ENCODE data around the gene ZNF440.
"Not testable (repeated sequence)": the region's sequence is repeated elsewhere in the genome, so short reads cannot be mapped to it uniquely, and the experiment has no call there.

The ZNF440 gene

DNA sequence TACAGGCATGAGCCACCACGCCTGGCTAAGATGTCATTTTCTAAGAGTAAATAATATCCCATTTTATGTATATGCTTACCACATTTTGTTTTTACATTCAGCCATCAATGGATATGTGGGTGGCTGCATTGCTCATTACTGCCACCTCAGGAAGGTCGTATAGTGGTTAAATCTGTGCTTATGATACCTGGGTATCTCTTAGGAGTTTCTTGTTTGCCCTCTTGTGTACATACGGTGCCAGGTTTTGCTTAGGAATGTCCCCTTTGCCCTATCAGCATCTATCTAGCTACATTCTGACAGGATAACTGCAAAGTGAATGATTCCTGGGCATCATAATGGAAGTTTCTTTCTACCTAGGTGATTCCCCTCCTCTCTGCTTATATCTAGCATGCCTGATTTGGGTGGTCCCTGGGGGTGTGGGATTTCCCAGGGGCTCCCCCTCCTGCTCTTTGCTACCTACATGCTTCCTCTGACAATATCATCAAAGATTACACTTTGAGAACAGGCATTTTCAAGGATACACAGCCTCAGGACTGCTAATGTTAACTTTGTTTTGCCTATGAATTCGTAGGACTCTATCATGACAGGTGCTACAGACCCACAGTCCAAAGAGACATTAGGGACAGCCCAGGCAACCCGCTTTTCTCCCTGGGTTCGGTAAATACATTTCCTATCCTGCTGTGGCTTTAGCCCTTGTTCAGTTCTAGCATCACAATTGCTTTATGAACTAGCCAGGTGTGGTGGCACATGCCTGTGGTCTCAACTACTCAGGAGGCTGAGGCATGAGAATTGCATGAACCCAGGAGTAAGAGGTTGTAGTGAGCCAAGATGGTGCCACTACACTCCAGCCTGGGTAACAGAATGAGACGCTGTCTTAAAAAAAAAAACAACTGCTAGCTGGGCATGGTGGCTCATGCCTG is 15.1 kb downstream of the ZNF440 start:
- not testable (repeated sequence) for DNase-seq

DNA sequence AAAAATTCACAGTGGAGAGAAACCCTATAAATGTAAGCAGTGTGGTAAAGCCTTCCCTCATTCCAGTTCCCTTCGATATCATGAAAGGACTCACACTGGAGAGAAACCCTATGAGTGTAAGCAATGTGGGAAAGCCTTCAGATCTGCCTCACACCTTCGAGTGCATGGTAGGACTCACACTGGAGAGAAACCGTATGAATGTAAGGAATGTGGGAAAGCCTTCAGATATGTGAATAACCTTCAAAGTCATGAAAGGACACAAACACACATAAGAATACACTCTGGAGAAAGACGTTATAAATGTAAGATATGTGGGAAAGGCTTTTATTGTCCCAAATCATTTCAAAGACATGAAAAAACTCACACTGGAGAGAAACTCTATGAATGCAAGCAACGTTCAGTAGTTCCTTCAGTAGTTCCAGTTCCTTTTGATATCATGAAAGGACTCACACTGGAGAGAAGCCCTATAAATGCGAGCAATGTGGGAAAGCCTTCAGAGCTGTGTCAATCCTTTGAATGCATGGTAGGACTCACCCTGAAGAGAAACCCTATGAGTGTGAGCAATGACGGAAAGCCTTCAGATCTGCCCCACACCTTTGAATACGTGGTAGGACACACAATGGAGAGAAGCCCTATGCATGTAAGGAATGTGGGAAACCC is 18.3 kb downstream of the ZNF440 start:
- DNase-seq = no peak

DNA sequence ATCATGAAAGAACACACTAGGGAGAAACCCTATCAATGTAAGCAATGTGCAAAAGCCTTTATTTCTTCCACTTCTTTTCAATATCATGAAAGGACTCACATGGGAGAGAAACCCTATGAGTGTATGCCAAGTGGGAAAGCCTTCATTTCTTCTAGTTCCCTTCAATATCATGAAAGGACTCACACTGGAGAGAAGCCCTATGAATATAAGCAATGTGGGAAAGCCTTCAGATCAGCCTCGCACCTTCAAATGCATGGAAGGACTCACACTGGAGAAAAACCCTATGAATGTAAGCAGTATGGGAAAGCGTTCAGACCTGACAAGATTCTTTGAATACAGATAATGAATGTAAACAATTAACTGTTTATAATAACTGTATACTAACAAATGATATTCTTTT is 19.5 kb downstream of the ZNF440 start:
- no peak for DNase-seq

DNA sequence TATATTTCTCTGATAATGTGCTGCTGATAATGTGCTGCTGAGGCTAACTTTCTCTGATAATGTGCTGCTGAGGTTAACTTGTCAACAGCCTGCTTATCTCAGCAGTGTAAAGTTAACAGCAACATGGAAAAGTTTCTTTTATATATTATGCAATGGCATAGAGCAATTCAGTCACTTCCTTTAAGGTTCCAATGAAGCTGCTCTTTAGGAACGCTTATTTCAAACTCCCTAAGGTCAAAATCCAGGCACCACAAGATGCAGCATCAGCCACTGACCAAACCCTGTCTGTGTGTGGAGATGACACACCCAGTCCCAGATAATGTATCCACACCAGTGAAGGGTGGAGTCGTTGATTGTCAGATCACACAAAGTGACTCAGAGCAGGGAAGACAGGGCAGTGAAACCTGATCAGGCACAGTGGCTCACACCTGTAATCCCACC is 21.6 kb downstream of the ZNF440 start:
- DNase-seq = not testable (repeated sequence)

DNA sequence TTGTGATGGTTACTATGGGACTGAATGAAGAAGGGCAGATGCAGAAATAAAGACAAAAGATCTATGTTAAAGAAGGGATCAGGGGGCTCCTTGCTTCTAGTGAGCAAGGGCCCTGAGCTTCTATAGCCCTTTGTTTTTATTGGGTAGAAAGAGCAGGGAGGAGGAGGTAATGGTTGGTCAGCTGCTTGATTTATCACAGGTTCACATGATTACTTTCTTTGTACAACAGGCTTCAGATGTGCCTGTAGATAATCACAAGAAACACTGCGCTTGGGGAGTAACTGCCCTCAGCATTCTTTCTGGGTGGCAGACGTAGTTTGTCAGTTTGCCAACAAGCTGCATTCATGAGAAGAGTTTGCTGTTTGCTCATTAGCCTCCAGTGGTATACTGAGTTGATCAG is 29.6 kb downstream of the ZNF440 start:
- DNase-seq = no peak

DNA sequence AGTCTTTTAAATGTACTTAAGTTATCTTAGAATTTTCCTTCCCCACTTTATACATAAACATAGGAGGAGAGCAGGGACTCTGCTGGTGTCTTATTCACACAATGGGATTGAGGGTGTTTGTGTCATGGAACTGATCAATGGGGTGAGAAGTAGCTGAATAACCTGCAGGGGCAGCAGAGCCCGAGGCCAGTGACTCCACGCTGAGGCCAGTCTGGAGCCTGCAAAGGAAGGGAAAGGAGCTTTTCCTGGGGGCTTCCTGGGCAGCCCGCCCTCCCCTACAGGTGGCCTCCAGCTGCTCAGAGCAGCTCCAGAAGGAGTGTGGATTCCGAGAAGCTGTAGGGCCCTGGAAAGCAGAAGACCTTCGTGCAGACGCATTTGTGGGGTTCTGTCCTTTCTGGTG is 33.5 kb downstream of the ZNF440 start:
- not testable (repeated sequence) for DNase-seq

DNA sequence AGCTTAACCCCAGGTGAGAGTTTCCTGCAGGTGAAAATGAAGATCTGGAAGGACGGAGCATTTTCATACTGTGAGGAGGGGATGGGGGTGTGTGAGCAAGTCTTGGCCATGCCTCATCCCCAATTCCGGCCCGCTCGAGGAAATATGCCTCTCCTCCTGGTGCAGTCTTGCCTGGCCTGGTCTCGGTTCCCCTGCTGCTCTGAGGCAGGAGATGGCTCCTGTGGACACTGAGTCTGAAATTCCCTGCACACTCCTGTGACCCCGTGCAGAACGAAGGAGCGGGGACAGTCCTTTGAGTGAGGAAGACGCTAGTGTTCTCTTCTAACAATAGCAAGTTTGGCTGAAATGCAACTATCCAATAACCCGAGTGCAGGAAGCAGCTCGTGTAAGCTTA is 34.1 kb downstream of the ZNF440 start:
- no peak for DNase-seq

DNA sequence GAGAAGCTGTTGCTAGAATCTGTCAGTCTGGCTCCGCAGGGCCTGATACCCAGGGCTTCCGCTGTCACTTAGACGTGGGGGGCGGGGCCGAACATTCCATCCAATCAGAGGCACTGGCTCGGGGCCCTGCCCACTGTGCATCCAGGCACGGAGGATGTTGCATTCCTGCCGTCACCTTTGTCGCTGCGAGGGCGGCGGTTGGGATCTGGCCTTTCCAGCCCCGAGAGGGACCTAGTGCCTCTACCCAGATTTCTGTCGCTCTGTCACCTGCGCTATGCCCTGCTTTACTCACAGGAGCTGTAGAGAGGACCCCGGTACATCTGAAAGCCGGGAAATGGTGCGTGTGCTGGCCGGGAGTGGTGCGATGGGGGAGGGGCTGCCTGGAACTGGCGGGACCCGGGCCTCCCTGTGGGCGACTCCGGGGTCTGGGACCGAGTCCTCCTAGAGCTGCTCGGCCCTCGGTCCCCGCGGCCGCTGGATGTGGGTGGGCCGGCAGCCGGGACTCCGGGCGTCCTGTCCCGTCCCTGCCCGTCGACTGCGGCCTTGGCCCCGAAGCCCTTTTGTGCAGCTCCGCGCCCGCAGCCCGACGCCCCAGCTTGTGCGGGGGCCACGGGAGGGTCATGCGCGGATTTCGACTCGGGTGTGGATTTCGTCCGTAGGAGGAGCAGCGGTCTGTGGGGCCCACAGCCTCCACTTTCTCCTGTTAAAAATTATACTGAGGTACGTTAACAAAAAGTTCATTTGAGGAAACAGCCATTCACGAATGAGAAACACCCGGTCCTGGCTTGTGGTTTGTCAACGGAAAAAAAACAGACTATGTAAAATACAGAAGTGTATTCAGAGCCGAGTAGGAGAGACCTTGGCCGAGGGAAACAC is 34.8 kb downstream of the ZNF440 start, which contains the start of gene ZNF439:
Gene ZNF439 (plus strand): TSS at position 133 of the 876 bp plus-strand sequence. CDS start 142 bp downstream, at position 275.
- peak; percentile 84 for DNase-seq

DNA sequence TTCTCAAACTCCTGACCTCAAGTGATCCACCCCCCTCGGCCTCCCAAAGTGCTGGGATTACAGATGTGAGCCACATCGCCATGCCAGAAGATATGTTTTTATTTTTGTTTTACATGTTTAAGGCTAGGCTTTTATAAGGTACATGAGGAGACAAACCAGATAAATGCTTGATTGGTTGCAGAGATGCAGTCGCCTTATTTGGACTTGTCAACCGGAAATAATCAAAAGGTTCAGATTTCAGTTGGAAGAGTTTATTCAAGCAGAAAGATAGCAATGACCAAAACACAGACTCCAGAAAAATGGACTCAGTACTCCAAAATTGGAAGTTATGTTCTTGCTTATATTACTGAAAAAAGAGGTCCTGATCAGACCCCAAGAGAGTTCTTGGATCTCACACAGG is 36.2 kb downstream of the ZNF440 start:
- DNase-seq = not testable (repeated sequence)

DNA sequence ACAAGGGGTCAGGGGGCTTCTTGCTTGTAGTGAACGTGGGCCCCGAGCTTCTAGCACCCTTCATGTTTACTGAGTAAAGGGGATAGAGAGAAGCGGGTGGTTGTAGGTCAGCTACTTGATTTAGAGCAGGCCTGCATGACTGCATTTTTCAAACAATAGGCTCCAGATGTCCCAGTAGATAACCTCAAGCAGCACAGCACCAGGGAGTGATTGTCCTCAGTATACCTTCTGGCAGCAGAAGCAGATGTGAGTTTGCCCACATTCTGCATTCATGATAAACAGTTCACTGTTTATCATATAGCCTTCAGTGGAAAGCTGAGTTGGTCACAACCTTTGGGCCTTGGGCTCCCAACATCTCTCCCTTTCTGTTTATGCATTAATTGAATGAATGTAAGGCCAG is 39.3 kb downstream of the ZNF440 start:
- no peak for DNase-seq

DNA sequence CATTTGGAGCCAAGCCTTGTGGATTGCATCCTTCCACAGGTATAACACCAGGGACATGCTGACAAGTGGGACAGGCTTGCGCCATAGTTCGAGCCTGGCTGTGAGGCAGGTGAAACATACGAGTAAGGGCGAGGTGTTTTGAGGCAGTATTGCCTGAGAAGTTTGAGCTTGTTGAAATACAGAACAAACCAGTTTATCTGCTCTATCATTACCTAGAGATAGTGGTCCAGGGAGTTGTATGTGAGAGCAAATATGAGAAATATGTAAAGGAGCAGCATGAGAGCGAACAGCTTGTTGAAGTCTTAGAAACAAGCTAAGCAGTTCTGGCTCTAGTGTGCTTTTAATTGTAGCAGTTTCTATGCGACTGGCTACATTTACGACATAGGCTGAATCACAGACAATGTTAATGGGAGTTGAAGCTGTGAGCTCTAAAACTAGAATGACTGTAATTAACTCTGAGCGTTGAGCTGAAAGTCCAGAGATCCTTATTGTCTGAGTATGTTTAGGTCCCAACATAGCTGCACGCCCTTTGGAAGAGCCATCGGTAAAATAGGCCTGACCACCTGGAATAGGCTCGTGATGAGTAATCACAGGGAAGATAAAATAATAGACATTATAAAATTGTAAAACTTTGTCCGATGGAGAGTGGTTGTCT is 42.6 kb downstream of the ZNF440 start:
- no peak for DNase-seq

DNA sequence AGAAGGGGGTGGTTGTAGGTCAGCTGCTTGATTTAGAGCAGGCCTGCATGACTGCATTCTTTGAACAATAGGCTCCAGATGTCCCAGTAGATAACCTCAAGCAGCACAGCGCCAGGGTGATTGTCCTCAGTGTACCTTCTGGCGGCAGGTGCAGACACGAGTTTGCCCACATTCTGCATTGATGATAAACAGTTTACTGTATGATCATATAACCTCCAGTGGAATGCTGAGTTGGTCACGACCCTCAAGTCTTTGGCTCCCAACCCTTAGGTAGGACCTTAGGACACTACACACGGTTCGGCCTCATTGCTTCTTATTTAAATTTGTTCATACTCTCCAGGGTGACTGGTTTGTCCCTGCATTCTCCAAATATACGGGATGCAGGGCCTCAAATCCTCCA is 46.6 kb downstream of the ZNF440 start:
- DNase-seq = no peak

DNA sequence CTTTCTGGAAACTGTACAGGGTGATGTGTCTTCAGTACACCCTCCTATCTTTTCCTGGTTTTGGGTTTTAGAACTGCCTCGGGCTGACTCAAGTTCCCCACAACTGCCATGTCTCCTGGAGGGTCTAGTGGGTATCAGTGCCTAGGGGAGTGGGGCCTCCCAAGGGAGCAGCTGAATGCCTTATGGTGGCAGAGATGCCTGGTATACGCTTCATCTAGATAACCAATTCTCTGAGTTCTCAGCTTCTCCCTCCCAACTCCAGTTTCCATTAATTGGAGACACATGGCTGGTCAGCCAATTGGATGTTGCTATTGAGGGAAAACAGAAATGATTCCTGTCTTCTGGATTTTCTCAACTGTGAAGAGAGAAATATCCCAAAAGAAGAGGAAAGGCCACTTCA is 47.2 kb downstream of the ZNF440 start:
- DNase-seq = no peak

DNA sequence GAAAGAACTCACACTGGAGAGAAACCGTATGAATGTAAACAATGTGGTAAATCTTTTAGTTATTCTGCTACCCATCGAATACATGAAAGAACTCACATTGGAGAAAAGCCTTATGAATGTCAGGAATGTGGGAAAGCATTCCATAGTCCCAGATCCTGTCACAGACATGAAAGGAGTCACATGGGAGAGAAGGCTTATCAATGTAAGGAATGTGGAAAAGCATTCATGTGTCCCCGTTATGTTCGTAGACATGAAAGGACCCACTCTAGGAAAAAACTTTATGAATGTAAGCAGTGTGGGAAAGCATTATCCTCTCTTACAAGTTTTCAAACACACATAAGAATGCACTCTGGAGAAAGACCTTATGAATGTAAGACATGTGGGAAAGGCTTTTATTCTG is 53.7 kb downstream of the ZNF440 start:
- not testable (repeated sequence) for DNase-seq

DNA sequence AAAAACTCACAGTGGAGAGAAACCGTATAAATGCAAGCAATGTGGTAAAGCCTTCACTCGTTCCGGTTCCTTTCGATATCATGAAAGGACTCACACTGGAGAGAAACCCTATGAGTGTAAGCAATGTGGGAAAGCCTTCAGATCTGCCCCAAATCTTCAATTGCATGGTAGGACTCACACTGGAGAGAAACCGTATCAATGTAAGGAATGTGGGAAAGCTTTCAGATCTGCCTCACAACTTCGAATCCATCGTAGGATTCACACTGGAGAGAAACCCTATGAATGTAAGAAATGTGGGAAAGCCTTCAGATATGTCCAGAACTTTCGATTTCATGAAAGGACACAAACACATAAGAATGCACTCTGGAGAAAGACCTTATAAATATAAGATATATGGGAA is 54.1 kb downstream of the ZNF440 start:
- no peak for DNase-seq

DNA sequence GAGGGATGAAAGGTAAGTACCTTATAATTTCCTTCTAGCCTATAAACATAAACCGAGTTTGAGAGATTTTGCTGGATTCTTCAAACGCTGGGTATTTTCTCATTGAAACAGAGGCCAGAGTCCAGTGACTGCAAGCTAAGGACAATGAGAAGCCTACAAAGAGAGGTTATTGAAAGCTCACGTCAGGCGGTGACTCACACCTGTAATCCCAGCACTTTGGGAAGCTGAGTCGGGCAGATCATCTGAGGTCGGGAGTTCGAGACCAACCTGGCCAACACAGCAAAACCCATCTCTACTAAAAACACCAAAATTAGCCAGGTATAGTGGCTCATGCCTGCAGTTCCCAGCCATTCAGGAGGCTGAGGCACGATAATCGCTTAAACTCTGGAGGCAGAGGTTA is 58.6 kb downstream of the ZNF440 start:
- no peak for DNase-seq

DNA sequence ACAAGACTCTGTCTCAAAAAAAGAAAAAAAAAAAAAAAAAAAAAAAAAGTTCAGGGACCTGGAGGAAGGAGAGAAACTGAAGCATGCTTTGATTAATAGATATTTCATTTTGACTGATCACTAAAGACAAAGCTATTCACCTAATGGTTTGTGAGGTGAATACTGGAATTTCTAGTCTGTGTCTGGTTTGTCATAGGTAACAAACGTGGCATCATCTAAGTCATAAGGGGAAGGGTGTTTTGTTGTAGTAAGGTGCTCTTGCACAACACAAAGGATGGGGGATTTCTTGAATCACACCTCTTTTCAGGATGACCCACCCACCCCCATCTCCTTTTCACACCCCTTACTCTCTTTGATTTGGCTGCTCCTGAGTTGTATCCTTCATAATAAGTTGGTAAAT is 59.7 kb downstream of the ZNF440 start:
- DNase-seq = no peak

DNA sequence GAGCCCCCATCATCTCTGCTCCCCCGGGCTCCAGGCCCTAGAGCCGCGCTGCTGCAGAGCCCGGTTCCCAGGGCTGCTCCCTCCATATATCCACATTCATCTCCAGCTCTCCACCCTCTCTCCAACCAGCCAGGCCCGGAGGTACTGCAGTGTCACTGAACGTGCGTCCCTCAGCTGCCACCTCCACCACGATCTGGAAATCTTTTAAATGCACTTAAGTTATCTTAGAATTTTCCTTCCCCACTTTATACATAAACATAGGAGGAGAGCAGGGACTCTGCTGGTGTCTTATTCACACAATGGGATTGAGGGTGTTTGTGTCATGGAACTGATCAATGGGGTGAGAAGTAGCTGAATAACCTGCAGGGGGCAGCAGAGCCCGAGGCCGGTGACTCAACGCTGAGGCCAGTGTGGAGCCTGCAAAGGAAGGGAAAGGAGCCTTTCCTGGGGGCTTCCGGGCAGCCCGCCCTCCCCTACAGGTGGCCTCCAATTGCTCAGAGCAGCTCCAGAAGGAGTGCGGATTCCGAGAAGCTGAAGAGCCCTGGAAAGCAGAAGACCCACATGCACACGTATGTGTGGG is 65.7 kb downstream of the ZNF440 start:
- DNase-seq = peak; percentile 34

DNA sequence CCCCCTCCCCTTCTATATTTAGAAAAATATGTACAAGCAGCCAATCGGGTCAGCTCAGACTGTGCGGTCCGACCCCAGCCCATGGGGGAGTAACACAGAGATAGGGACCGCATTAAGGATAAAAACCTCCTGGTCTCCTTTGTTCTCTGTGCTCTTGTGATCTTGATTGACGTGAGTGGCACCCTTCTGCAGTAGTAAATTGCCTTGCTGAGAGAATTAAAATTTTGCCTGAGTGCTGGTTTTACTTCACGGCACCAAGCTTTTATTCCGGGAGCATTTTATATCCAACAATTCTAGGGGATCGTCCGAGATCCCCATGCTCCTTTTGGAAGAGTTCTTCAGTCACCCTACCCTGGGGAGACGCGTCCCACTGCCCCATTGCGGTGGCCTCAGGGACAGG is 66.5 kb downstream of the ZNF440 start:
- DNase-seq = no peak

DNA sequence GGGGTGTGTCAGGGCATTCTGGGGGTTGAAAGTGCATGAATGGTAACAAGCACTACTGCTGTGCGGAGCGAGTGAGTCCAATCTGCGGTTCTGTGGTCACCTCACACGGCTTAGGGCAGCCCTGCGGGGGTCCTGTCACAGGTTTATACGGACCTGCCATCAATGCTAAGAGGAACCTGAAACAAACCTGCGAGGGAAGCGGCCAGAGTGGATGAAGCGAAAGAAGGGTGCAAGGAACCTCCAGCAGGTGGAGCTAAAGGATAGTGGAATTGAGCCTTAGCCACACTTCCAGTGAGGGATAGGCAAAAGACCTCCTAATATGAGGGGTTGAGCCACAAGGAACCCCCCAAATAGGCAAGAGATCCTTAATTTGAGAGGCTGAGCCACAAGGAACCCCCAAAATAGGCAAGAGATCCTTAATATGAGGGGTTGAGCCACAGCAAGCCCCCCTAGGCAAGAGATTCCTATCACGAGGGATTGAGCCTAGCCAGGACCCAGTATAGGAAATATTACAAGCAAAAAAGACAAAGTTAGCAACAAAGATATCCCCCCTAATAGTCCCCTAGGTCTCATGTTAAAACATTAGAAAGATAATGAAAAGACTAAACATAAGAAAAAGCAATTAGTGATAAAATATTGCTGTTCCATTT is 67.2 kb downstream of the ZNF440 start:
- peak; percentile 54 for DNase-seq

DNA sequence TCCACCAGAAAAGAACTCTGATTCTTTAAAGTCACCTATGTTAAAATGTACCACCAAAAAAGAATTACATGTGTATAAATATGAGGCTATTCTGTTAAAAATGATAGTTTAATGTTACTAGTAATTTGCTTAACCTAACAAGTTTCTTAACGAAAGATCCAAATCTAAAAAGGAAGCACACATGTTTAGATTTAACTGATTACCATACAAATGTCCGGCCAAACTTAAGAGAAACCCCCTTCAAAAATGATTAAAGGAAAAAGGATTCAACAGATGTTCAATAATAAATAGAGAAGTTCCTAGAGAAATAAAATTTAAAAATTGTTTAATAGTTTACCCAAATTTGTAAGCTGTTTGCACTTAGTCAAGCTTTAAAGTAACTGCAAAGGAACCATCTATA is 68.5 kb downstream of the ZNF440 start:
- DNase-seq = no peak

All from CD4-positive, alpha-beta T cell treated with Interleukin-4 for 4 hours (primary cell).